GM19452 (cell line): ENCODE measurements around the gene H2BW2.
"Not testable (repeated sequence)": the region's sequence is repeated elsewhere in the genome, so short reads cannot be mapped to it uniquely, and the experiment has no call there.

ENCODE experiments used
- ATAC-seq: cut with Tn5 transposase; IDR thresholded peaks from one replicate; pipeline ENCODE4 v1.9.1; 2021; ENCODE audit not compliant: unreplicated experiment

The H2BW2 gene

DNA sequence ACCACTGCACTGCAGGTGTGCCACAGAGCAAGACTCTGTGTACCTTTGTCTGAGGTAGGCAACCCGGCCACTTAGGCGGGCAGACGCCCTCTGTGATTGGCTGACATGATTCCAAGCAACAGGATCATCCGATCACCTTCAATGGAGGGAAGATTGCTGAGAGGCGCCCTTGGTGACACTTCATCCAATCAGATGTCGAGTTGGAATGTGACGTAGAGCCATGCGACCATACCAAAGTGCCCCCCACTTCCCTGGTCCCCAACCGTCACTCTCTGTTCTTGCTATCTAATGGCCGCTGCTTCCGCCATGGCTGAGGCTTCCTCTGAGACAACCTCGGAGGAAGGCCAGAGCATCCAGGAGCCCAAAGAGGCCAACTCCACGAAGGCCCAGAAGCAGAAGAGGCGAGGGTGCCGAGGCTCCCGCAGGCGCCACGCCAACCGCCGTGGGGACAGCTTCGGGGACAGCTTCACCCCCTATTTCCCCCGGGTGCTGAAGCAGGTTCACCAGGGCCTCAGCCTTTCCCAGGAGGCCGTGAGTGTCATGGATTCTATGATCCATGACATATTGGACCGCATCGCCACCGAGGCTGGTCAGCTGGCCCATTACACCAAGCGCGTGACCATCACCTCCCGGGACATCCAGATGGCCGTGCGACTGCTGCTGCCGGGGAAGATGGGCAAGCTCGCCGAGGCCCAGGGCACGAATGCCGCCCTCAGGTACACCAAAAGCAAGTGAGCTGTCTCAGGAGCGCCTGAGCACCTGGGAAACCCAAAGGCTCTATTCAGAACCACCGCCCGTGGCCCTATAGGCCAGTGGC, at the start of gene H2BW2:
Gene H2BW2, plus strand, starts transcription at position 268 of the 817 bp plus-strand sequence. Its CDS starts 39 bp downstream, at position 307.
- no peak for ATAC-seq

DNA sequence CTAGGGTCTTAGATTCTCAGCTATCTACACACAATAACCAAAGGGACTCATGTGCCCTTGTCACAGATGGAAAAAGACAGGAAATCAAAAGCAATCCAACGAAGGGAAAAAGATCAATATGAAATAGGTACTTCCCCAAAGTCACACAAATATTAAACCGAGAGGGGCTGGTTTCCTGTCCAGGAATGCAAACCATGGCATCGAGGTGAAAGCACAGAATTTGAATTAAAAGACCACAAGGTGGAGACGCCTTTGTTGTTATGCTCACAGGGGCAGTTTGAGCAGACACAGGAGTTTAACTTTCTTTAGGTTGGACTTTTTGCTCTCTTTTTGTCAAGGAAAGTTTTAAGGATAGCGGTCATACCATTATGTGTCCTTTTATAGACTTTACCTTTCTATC, 40.5 kb upstream of the H2BW2 start:
- no peak for ATAC-seq

DNA sequence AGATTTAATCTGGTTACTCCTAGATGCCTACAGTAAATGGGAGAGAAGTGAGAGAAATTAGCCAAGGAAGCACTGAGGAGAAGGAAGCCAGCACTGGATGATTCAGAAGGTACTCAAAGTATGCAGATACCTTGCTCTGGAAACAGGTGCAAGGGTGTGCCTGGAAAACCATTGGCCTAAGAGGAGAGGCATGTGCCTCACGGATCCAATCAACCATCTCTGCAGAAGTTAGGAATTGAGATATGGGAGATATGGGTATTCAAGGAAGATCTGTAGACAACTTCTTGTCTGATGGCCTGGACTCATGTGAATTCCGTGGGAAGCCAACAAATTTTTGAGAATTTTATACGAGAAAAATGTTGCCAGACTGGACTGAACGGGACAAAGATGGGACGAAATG, 30.9 kb upstream of the H2BW2 start:
- ATAC-seq = no peak

DNA sequence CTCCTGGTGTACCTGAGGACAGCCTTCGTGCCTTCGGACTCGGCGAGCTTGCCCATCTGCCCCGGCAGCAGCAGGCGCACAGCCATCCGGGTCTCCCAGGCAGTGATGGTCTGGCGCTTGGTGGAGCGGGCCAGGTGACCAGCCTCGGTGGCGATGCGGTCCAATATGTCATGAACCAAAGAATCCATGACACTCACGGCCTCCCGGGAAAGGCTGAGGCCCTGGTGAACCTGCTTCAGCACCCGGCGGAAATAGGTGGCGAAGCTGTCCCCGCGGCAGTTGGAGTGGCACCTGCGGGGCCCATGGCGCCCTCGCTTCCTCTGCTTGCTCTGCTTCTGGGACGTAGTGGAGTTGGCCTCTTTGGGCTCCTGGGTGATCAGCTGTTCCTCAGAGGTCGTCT, 26.6 kb upstream of the H2BW2 start:
- ATAC-seq = no peak

DNA sequence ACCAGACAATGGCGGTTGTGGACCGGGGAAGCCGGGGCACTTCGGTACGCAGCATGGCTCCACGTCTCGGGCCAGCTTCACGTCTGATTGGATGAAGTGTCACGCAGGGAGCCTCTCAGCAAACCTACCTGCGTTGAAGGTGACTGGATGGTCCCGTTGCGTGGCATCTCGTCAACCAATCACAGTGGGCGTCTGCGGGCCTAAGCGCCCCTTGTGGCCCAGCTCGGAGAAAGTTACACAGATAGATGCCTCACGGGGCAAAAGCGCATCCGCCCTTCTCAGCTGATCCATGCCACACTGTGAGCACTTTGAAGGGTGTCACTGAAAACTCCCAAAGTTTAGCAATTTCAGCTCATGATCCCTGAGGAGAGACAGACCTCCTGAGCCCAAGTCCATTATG, 26.1 kb upstream of the H2BW2 start, which contains the start of gene H2BW1:
Gene H2BW1, minus strand, starts transcription at position 103 of the 400 bp plus-strand sequence. CDS start 132 bp downstream, outside the sequence.
- ATAC-seq = no peak

DNA sequence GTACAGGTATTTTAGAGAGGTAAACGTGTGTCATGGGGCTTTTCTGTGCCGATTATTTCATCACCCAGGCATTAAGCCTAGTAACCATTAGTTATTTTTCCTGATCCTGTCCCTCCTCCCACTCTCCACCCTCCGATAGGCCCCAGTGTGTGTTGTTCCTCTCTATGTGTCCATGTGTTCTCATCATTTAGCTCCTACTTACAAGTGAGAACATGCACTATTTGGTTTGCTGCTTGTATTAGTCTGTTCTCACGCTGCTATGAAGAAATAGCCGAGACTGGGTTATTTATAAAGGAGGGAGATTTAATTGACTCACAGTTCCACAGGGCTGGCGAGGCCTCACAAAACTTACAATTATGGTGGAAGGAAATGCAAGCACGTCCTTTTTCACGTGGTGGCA, 24.2 kb upstream of the H2BW2 start:
- ATAC-seq = not testable (repeated sequence)

DNA sequence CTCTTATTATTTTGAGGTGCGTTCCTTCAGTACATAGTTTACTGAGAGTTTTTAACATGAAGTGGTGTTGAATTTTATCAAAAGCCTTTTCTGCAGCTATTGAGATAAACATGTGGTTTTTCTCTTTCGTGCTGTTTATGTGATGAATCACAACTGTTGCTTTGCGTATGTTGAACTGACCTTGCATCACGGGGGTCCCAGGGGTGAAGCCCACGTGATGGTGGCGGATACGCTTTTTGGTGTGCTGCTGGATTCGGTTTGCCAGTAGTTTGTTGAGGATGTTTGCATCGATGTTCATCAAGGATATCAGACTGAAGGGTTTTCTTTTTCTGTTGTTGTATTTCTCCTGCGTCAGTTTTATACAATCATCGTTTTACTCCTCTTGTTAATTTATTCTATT, 21.6 kb upstream of the H2BW2 start:
- no peak for ATAC-seq

DNA sequence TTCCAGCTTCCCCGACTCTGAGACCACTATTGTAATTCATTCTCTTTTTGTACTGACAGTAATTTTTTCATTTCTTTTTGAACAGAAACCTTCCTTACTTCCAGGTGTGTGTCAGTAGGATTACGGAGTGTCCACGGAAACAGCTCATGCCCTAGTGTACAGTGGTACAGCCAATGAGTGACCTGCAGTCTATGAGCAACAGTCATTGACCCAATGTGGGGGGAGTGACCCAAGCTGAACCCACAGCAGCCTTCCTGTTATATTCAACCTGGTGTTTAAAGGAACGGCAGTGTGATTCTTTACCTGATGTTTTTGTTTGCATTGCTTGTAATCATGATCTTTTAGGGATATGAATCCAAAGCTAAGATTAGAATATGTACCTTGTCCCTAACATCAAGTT, 1.2 kb downstream of the H2BW2 start:
- ATAC-seq = no peak

DNA sequence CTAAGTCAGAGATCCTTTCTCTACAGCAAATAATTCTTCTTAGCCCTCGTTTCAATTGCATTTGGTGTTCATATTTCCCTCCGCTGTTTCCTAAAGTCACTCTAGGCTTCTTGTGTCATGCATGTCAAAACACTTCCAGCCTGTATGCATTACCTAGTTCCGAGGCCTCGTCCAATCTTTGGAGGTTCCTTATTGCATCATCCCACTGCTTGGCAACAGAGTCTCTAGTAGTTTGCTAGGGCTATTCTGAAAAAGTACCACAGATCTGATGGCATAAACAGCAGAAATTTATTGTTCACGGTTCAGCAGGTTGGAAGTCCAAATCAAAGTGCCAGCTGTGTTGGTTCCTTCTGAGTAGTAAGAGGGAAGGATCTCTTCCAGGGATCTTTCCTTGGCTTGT, 5.9 kb downstream of the H2BW2 start:
- ATAC-seq = no peak

DNA sequence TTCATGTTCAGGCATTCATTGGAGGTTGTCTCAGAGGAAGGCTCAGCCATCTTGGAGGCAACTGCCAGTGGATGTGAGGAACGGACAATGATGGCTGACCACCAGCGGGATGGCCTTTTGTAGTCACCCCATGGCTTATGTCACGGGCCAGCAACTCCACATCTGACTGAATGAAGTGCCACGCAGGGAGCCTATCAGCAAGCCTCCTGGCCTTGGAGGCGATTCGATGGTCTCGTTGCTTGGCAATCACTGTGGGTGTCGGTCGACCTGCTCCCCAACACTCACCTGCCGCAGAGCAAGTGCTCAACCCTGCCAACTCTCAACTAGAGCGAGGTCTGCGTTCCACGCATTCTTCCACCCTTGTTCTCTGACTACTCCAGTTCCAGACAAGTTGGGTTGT, 7.4 kb downstream of the H2BW2 start:
- ATAC-seq = no peak

DNA sequence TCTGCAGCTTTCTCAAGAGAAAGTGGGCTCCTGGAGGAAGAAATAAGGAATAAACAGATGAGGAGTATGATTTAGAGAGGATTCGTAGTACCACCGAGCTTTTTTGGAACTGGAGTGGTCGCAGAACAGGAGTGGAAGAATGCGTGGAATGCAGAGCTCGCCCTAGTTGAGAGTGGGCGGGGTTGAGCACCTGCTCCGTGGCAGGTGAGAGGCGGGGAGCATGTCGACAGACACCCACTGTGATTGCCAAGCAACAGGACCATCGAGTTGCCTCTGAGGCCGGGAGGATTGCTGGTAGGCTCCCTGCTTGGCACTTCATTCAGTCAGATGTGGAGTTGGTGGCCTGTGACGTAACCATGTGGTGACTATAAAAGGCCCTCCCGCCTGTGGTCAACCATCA, 15.2 kb downstream of the H2BW2 start:
- ATAC-seq = not testable (repeated sequence)

DNA sequence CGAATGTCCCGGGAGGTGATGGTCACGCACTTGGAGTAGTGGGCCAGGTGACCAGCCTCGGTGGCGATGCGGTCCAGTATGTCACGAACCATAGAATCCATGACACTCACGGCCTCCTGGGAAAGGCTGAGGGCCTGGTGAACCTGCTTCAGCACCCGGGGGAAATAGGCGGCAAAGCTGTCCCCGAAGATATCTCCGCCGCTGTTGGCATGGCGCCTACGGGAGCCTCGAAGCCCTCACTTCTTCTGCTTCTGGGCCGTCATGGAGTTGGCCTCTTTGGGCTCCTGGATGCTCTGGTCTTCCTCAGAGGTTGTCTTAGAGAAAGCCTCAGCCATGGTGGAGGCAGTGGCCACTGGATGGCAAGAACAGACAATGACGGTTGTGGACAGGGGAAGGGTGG, 22.9 kb downstream of the H2BW2 start:
- not testable (repeated sequence) for ATAC-seq

DNA sequence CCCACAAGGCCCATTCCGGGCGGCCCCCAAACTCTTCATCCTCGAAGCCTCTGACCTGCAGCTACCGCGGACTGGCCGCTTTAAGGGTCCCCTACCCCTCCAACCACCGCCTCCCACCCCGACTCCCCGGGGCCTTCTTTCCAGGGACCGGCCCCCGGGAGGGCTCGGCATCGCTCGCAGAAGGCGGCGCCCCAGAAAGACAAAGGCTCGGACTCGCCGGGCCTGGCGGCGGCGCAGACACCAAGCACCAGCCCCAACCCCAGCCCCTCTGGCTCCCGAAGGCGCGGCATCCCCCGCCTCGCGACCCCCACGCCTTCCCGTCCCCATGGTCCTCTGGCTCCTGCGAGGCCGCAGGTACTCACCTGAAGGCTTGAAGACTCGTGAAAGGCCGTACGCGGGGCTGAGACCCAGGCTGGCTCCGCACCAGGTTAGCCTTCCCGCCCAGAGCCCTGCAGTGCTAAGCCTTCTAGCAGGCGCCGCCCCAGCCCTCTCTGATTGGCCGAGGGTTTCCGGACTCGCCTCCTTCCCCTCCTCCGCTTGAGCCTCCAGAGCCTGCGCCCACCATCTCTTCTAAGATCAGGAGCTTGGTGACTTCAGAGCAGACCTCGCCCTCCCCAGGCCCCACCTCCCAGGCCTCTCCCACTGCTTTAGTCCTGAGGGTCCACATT, 36.2 kb downstream of the H2BW2 start, which contains the start of gene TMSB15C:
Gene TMSB15C, minus strand, starts transcription at position 459 of the 668 bp plus-strand sequence.
- peak; percentile 97 for ATAC-seq

DNA sequence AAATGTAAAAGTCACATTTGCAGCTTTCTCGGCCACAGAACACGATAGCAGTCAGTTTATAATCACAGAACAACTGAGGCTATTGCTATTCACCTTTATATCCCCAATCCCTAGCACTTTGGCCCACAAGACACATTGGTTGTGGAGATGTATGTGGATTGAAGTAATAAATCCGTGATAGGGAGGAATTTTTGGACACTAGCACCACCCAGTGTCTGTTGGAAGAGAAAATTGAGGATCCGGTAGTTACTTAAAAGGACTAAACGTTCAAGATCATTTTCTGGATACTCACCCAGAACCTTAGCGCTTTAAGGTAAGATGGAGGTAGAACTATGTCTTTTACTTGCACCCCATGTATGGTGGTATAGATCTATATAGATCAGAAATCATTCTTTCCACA, 38.1 kb downstream of the H2BW2 start:
- ATAC-seq = not testable (repeated sequence)

DNA sequence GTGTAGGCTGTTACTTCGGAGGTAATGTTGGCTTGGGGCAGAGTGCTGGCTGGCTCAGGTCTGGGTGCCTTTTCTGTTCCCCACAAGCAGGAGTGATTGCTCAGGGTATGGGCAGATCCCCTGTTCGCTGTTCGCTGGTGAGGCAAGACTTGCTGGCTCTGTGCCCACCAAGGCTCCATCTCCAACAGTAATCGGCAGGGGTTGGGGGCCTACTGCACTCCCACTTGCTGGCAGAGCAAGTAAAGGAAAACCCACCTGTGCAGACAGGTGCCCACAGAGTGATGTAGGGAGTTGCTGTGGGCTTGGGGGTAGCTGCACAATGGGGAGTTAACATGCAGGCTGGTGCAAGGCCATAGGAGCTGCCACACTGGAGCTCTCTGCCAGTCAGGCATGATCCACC, 44.3 kb downstream of the H2BW2 start:
- ATAC-seq = no peak

DNA sequence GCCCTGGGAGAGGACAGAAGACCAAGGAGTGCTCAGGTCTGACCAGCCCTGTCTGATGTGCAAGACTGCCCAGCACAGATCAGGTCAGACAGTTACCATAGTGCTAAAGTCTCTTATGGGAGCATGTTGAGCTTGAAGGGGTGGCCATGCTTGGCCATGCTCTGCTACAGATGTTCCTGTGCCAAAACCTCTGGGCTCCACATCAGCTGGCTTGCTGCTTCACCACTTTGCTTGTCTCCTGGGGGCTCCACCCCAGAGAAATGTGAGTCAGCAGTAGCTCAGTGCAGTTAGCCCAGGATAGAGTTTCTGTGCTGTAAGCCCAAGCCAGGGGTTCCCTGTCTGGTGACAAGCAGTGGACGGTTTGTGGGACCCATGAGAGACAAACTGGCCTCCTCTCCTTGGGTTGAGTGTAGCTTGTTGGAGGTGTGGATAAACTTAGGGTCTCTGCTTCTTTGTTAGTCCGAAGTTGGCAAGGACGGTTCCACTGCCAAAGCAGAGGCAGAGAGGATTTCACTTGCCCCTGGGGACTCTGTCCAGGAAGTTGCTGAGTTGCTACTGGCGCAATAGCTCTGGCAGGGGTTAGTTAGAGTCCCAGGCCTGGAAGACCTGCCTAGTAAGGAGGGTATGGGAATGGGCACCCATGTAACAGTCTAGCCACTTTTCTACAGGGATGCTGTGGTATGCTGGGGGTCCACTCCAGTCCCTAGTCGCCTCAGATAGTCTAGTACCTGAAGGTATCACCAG, 45.0 kb downstream of the H2BW2 start:
- ATAC-seq = no peak

DNA sequence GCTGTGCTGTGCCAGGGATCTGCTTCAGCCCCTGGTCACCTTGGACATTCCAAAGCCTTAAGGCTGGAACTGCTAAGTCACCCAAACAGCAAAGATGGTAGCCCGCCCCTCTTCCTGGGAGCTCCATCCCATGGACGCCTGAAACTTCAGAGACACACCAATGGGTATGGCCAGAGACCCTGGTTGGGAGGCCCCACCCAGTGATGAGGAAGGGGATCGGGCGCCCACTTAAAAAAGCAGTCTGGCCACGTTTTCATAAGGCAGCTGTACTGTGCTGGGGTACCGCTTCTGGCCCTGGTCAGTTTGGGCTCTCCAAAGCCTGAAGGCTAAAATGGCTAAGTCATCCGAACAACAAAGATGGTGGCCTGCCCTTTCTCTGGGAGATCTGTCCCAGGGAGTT, 45.7 kb downstream of the H2BW2 start:
- ATAC-seq = no peak

DNA sequence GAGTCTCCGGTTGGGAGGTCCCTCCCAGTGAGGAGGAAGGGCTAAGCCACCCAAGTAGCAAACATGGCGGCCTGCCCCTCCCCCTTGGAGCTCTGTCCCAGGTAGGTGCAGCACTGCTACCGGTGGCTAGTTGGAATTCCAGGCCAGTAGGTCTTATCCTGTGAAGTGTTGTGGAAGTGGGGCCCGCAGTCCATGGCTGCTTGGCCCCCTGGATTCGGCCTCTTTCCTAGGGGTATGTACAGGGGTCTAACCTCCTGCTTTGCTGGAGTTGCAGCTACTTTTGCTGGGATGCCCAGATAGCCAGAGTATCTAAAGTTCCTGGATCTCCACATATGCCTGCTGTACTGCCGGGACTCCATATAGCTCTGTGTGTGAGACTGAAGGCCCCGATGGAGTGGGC, 46.2 kb downstream of the H2BW2 start:
- ATAC-seq = no peak
